Astrocyte of the spinal cord (primary cell): ENCODE measurements around the gene DISC1.
"Not testable (repeated sequence)": the region's sequence is repeated elsewhere in the genome, so short reads cannot be mapped to it uniquely, and the experiment has no call there.

Experiments
- DNase-seq: peaks from one replicate; pipeline ENCODE4 v3.0.0; 2011; ENCODE audit warnings: low read depth, low spot score
- H3K4me3 ChIP-seq: 2 replicates; pipeline ENCODE4 v1.5.1; 2011; ENCODE audit warnings: low read depth, mild to moderate bottlenecking, low read length, moderate library complexity
- in situ Hi-C: cut with HindIII; loops from 2 replicates; pipeline ENCODE4 v1.10.0; 2017; ENCODE audit warnings: low sequenced_read_pairs
- TF ChIP-seq, protein P1 (sequence below): IDR thresholded peaks from 2 replicates; pipeline ENCODE4 v1.5.1; 2012; ENCODE audit warnings: low read depth, mild to moderate bottlenecking, low read length, inconsistent platforms

DISC1 gene

DNA sequence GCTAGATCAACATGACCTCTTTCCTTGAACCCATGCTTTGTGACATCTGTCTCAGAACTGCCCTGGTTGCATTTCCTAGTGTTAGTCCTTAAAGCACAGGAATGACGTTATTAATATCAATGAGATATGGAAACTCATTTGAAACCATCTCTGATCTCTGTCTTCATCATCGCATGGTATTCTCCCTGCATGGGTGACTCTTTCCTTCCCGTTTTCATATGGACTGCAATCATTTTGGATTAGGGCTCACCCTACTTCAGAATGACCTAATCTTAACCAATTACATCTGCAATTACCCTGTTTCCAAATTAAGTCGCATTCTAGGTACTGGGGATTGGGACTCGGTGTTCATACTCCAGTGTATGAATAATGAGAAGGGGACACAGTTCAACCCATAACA, 41.7 kb upstream of the DISC1 start:
- DNase-seq = no peak
- no peak overlapping the region for H3K4me3 ChIP-seq
- in situ Hi-C loops = no loop called here
- TF ChIP-seq, protein P1, sequence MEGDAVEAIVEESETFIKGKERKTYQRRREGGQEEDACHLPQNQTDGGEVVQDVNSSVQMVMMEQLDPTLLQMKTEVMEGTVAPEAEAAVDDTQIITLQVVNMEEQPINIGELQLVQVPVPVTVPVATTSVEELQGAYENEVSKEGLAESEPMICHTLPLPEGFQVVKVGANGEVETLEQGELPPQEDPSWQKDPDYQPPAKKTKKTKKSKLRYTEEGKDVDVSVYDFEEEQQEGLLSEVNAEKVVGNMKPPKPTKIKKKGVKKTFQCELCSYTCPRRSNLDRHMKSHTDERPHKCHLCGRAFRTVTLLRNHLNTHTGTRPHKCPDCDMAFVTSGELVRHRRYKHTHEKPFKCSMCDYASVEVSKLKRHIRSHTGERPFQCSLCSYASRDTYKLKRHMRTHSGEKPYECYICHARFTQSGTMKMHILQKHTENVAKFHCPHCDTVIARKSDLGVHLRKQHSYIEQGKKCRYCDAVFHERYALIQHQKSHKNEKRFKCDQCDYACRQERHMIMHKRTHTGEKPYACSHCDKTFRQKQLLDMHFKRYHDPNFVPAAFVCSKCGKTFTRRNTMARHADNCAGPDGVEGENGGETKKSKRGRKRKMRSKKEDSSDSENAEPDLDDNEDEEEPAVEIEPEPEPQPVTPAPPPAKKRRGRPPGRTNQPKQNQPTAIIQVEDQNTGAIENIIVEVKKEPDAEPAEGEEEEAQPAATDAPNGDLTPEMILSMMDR = no peak

DNA sequence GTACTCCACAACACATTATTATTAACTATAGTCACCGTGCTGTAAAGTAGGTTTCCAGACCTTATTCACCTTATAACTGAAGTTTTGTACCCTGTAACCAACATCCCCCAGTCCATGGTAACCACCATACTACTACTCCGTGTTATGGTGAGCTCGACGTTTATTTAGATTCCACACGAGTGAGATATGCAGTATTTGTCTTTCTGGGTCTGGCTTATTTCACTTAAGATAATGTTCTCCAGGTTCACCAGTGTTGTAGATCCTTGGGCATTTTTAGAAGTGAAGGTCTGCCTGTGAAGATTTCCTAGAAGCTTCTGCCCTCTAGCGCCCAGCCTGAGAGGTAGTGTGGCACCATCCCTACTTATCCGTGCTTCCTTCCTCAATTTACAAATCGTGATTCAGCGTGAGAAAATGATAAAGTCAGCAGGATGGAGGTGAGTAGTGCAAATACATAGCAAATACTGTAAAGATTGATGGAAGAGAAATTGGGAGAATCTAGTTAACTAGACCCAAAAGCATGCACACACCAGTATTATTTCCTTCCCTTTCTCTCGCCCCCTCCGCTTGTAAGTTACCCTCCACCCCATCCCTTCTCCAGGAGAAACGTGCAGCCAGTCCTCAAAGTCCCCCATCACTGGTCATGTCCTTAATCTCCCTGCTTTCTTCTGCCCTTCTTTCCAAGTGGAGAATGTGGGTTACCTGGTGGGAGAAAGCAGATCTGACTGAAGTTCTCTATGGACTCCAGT, 36.0 kb upstream of the DISC1 start:
- TF ChIP-seq, protein P1 = peak; percentile 93
- no peak overlapping the region for H3K4me3 ChIP-seq
- peak; percentile 76 for DNase-seq
- in situ Hi-C loops = no loop called here

DNA sequence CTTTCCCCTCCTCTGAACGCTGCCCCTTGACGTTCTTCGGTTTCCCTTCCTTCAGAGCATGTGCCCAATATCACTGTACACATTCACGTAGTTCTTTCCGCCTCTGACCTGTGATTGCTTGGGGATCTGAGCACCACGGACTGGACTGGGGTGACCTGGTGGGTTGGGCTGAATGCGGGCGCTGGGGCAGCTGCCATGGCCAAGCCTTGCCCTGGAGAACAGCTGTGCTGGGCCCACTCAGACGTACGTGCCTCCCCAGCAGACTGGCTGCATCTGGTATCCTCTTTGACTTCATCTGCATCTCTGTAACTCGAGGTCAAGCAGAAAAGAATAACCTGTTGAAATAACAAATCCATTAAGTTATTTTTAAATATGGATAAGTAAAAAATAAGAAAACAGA, 35.1 kb upstream of the DISC1 start:
- in situ Hi-C loops = no loop called here
- DNase-seq = no peak
- no peak overlapping the region for H3K4me3 ChIP-seq
- TF ChIP-seq, protein P1 = no peak

DNA sequence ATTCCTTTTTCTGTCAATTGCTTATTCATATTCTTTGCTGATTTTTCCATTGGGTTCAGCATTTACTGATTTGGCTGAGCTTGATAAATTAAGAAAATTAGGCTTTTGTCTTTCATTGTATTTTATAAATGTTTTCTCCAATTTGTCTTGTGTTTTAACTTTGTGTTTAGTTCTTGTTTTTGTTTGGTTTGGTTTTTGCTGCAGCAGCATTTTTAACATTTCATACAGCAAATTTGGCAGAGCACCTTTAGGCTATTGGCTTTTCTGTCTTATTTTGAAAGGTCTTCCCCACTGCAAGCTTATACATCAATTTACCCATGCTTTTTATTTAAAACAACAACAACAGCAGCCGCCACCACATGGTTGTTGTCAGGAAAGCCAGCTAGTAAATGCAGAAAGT, 33.8 kb upstream of the DISC1 start:
- no peak overlapping the region for H3K4me3 ChIP-seq
- no peak for DNase-seq
- TF ChIP-seq, protein P1 = no peak
- in situ Hi-C loops = no loop called here

DNA sequence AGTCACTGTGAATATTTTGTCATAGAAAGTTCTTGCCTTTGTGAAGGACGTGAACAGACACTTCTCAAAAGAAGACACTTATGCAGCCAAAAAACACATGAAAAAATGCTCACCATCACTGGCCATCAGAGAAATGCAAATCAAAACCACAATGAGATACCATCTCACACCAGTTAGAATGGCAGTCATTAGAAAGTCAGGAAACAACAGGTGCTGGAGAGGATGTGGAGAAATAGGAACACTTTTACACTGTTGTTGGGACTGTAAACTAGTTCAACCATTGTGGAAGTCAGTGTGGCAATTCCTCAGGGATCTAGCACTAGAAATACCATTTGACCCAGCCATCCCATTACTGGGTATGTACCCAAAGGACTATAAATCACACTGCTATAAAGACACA, 33.3 kb upstream of the DISC1 start:
- in situ Hi-C loops, DNase-seq, H3K4me3 ChIP-seq: not testable (repeated sequence)

DNA sequence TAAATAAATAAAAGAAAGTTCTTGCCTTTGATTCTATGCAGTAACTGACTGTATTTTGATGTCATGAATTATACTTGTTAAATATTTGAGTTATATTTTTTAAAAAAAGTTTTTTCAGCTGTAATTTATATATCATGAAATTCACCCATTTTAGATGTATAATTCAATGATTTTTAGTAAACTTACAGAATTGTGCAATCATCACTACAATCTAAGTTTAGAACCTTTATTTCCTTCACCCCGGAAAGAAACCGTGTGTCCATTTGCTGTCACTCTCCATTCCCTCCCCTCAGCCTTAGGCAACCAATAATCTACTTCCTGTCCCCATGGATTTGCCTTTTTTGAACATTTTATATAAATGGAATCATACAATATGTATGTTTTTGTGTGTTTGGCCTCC, 32.5 kb upstream of the DISC1 start:
- H3K4me3 ChIP-seq = no peak overlapping the region
- TF ChIP-seq, protein P1 = no peak
- in situ Hi-C loops = no loop called here
- DNase-seq = no peak

DNA sequence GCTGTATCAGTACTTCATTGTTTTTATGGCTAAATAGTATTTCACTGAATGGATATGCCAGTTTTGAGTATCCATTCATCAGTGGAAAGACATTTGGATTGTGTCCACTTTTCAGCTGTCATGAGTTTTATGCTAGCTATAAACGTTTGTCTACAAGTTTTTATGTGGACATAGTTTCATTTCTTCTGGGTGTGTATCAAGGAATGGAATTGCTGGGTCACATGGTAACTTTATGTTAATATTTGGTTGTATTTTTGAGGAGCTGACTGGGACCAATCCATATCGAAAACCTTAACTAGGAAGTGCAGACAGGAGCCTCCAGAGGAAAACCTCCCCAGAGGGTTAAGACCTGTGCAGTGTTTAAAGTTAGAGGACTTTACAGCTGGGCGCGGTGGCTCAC, 31.8 kb upstream of the DISC1 start:
- in situ Hi-C loops = no loop called here
- no peak for DNase-seq
- no peak overlapping the region for H3K4me3 ChIP-seq
- TF ChIP-seq, protein P1 = no peak
